ENCODE measurements around the gene MOGAT3. TPM values are rescaled to one million over a fixed set of nuclear protein-coding genes. Genes with fewer than 3 reads are reported as not detected.
A peak's percentile ranks its signal among the peaks of the same experiment; 100 is the strongest.

The MOGAT3 gene
- total RNA-seq, 1 donor from 2014 or later: 12.0 TPM

DNA sequence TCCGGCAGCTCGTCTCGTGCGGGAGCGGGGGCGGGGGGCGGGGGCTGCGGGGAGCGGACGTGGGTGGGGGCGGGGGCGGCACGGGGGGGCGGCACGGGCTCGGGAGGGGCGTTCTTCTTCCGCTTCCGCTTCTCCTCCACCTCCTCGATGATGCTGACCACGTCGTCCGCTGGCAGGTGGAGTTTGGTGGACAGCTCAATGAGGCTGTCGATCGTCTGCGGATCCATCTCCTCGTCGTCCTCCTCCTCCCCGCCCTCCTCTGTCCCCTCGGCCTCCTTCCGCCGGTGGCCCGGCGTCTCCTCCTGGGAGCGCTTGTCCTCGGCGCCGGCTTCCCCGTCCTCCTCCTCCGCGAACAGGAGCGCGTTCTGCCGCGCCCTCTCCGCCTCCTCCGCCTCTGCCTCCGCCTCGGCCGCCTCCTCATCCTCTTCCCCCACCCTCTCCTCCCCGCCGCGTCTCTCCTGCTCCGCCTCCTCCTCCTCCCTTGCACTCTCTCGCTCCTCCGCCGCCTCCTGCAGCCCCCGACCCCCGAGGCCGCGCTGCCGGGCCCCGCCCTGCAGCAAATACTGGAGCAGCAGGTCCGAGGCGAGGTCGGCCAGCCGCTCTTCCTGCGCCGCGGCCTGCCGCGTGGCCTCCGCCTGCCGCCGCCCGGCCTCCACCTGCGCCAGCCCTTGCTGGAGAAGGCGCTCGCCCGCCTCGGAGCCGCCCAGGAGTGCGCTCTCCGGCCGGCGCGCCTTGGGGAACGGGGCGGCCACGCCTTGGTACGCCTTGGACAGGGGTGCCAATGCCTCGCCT is 37.4 kb downstream of the MOGAT3 start:
- DNase-seq (ENCODE audit: low spot score) (no peak), ATAC-seq (no peak)

DNA sequence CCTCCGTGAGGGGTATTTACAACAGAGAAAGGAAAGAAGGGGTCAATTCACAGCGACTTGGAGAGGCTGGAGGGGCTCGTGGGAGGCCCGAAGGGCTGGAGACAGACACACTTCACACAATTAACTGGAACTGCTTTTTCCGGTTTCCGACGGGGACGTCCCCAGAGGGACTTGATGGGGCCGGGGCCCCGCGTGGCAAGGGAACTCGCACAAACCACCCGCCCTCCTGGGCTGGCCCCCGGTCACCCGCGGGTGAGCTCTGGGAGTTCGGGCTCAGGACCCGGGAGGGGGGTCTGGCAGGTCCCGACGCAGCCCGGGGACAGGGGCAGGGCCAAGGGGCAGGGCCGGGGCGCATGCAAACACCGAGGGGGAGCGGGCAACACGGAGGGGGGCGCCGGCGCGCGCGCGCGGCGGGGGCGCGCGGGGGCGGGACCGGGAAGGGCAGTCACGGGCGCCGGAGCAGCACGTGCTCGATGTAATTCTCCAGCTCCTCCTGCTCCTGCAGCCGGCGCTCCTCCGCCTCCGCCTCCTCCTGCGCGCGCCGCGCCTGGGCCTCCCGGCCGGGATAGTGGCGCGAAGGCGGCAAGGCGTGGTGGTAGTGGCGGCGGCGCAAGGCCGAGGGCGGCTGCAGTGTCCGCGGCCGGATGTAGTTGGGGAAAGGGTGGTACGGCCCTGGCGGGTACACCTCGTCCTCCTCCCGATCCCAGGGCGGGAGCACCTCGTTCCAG is 38.1 kb downstream of the MOGAT3 start:
- ATAC-seq (peak; percentile 6), DNase-seq (ENCODE audit: low spot score) (no peak)

DNA sequence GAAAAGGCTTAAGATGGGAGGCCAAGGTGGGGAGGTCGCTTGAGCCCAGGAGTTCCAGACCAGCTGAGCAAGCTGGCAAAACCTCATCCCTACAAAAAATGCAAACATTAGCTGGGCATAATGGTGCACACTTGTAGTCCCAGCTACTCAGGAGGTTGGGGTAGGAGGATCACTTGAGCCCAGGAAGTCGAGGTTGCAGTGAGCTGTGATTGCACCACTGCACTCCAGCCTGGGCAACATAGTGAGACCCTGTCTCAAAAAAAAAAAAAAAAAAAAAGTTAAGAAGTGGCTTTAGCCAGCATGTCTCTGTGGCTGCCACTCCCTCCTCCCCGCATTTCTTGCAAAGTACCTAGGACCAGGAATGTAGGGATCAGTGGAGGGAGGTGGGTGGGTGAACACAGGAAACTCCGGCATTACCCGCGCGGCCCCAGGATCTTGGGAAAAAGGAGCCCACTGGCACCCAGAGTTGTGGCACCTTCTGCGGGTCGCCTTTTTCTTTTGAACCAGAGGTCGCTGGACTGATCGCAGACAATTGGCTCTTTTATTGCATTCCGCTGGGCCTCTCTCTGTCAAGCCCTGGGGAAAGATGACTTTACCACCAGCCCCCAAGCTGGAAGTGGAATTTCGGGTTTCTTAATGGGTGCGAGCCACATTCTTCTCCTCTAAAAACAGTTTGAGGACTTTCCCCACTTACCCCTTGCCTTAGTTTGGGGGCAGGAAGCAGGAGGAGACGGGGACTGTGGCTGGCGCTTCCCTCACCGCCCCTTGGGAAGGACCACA is 39.0 kb downstream of the MOGAT3 start:
- ATAC-seq (no peak), DNase-seq (ENCODE audit: low spot score) (no peak)

DNA sequence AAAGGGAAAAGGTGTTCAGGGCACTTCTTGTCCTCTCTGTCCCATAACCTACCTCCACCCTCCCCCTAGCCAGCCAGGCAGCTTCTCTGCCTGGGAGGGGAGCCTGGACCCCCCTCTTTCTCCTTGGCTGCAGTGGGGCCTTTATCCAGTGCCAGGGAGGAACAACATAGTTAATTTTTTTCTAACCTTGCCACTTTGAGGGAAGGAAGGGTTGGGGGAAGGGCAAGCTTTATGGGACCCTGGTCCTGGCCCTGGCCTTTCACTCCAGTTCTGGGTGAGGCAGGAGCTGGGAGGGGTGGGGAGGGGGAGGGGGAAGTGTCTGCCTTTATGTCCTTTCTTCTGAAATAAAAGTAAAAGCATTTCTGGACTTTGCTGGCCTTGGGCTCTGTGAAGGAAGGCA is 39.9 kb downstream of the MOGAT3 start:
- no peak for ATAC-seq
- DNase-seq (ENCODE audit: low spot score): no peak

DNA sequence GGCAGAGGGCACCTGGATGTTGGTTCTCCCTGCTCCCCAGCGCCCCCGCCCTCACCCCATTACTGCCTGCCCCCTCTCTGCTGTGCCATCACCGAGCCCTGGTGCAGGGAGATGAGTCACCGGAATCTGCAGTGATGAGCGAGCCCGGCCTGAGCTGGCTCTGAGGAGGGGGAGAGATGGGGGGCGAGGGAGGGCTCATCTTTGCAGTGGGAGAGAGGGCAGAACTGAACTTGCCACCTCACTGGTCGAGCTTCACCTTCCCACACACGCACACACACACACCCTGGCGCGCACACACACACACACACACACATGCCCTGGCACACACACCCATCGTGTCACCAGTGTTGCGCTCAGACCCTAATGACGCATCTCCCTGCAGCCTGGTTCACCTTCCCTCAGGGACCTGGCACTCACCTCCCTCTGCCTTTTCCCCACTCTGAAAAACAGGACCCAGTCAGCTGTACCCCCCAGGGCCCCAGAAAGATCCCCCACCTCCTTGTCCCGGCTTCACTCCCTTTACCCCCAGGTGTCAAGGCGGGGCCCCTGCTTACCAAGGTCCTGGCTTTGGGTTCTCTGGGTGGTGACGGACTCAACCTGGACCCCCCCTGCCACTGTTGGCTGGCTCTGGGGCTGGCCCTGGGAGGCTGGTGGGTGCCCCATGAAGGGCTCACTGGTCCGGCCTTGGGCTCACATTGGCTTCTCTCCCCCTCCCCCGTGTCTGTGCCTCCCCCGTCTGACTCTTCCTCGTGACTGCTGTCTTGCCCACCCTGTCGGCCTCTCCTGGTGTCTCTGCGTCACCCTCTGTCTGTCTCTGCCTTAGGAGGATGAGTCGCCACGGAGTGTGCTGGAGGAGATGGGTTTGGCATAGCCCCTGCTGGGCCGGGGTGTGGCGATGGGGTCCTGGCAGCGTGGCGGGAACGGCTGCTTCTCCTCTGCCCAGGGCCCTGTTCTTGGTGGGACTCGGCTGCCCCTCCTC is 40.9 kb downstream of the MOGAT3 start:
- no peak for DNase-seq (ENCODE audit: low spot score)
- ATAC-seq: no peak

DNA sequence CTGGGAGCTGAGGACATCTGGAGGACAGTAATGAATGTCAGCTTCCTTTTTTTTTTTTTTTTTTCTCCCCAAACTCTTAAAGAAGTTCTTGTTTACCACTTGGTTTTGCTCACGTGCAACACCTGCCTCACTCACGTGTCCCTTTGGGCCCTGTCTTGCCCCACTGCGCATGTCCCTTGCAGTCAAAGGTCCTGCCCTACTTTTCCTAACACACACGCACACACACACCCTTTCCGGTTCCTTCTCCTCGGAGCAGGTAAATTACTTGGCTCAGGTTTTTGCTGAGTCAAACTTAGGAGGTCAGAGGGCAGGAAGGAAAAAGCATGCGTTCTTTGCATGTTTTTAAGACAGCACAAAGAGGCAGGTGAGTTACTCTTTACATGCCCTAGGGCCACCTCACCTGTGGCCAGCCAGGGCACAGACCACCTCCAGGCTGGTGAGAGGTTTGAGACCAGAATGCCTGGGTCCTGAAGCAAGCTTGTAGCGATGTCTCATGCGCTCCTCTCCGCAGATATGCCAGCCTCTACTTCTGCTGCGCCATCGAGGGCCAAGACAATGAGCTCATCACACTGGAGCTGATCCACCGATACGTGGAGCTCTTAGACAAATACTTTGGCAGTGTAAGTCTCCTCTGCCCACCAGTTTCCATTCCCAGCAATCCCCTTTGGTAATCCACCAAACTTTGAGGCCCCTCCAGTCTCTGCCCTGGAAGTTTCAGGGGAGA is 43.8 kb downstream of the MOGAT3 start:
- ATAC-seq (no peak), DNase-seq (ENCODE audit: low spot score) (no peak)

DNA sequence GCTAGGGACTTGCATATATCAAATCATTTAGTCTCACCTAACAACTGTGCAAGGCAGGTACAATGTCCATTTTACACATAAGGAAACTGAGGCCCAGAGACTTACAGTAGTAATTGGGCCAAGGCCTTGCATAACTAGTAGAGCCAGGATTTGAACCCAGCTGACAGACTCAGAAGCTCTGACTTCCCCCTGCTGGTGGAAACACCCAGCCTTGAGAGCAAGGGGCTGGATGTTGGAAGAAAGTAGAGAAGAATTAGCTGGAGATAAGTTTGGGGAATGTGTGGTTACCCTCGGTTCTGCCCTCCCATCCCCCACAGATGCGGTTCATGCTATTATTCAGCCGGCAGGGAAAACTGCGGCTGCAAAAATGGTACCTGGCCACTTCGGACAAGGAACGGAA is 44.6 kb downstream of the MOGAT3 start:
- ATAC-seq (no peak), DNase-seq (ENCODE audit: low spot score) (no peak)

DNA sequence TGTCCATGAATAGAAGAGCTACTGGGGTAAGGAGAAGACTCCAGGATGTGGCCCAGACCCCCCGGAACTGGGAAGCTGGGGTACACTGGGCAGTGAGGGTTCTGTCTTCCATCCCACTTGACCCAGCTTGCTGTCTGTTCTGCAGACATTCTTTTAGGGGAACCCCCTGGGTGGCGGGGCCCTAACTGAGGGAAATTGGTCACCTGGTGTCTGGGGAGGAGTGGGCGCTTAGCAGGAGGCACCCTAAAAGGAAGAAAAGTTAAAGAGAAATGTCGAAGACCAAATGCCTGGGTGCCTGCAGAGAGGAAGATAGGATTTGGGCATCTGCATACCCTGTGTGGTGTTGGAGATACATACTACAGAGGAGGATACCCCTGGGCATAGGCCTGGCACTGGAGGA is 45.5 kb downstream of the MOGAT3 start:
- ATAC-seq (no peak), DNase-seq (ENCODE audit: low spot score) (no peak)

DNA sequence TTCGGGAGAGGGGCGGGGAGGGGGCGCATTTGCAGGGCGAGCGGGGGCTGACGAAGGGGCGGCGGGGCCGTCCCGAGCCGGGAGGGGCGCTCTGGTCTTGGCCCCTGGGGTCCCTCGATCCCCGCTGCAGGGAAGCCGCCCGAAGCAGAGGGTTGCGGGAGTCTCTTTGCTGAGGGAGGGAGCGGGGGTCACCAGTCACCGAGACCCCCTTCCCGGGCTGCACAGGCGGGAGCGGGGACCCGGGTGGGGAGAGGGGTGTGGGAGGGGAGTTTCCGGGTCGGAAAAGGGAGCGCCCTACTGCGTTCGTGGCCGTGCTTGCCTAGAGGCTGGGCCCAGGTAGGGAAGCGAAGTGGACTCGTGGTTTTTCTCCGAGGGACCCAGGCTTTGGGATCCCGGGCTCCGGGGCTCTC is 46.1 kb downstream of the MOGAT3 start:
- DNase-seq (ENCODE audit: low spot score): no peak

DNA sequence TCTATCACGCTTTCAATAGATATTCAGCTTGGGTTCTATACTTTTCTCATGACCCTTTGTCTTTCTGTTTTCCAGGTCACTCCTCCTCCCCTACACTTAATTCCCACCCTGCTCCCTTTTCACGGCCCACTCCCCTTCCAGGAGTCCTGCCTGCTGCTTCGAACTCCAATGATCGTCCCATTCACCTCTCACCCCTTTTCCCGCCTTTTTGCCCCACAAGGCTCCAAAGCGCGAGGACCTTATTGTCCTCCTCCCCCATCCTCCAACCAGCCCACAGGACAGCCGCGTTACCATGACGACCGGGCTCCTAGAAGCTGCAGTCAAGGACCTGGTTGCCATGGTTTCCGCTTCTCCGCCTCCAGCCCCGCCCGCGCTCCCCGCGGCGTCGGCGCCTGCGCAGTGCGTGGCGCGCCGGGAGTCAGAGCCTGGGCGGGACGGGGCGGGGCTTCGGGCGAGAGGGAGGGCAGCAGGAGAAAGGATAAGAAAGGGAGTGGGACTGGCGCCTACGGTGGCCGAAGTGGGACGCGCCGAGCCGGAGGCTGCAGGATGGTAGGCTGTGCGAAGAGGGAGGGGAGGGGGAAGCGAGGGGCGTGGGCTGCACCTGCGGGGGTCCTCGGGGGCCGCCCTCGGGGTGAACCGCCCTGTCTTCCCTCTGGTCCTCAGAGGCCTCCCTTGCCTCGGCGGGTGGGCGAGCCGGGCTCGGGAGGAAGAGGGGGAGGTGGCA is 46.7 kb downstream of the MOGAT3 start, which contains the start of gene AP1S1:
TSS of gene AP1S1 (plus strand) at position 508 of the 724 bp plus-strand sequence. CDS start at position 547, 39 bp downstream.
- DNase-seq (ENCODE audit: low spot score) (peak; percentile 97), ATAC-seq (peak; percentile 98)

More for the DNA sequence above, 46.1 kb downstream of the MOGAT3 start:
- ATAC-seq: peak; percentile 50

DNA sequence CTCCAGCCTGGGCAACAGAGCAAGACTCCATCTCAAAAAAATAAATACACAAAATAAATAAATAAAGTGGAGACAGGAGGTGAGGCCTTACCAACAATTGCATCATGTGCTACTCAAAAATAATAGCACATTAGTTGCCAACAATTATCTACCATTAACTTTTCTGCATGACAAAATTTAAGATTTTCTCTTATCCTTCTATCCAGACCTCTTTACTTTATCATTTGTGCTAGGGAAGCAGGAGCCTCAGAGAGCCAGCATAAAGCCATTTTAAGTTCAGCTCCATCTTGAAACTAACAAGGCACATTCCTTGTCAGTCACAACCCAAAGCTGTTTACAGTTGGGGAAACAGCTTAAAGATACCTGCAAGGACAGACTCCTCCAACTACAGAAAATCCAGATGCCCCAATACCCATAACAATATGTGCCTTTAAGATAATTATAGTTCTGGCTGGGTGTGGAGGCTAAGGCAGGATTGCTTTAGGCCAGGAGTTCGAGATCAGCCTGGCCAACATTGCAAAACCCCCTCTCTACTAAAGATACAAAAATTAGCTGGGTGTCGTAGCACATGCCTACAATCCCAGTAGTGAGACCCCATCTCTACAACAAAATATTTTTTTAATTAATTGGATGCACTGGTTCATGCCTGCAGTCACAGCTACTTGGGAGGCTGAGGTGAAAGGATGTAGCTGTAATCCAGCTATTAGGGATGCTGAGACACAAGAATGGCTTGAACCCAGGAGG is 48.8 kb downstream of the MOGAT3 start:
- no peak for DNase-seq (ENCODE audit: low spot score)
- no peak for ATAC-seq

Other genes with a start within 250 kb of the MOGAT3 start
- 0.05 TPM for gene MUC12, start 231.5 kb downstream of the MOGAT3 start, total RNA-seq
- gene MUC17, start 181.0 kb downstream of the MOGAT3 start, total RNA-seq: not detected
- gene TRIM56, start 115.6 kb downstream of the MOGAT3 start, total RNA-seq: 23.5 TPM
- 27.5 TPM for gene SERPINE1, start 73.9 kb downstream of the MOGAT3 start, total RNA-seq
- gene AP1S1, start 46.6 kb downstream of the MOGAT3 start, total RNA-seq: 26.8 TPM
- not detected for gene VGF, start 35.5 kb downstream of the MOGAT3 start, total RNA-seq
- gene NAT16, start 20.7 kb downstream of the MOGAT3 start, total RNA-seq: not detected
- gene PLOD3, start 16.5 kb upstream of the MOGAT3 start, total RNA-seq: 54.8 TPM
- gene ZNHIT1, start 17.1 kb upstream of the MOGAT3 start, total RNA-seq: 115 TPM
- gene CLDN15, start 36.8 kb upstream of the MOGAT3 start, total RNA-seq: 8.6 TPM
- gene FIS1, start 44.0 kb upstream of the MOGAT3 start, total RNA-seq: 131 TPM
- 7.0 TPM for gene IFT22, start 120.8 kb upstream of the MOGAT3 start, total RNA-seq
- 6.7 TPM for gene COL26A1, start 161.8 kb upstream of the MOGAT3 start, total RNA-seq